Ovary (tissue), 3 donors: ENCODE data around the gene CROCC2.

Experiments used
- EP300 ChIP-seq: sonication (generic); formaldehyde crosslinking; IDR thresholded peaks from one replicate; pipeline ENCODE4 v1.6.1; 2017; ENCODE audit warnings: antibody characterized with exemption
- POLR2A ChIP-seq: fragments of 450-650 bp; IDR thresholded peaks from one replicate; pipeline ENCODE4 v1.6.1; 2017; ENCODE audit warnings: antibody characterized with exemption, mild to moderate bottlenecking, moderate library complexity
- TF ChIP-seq, protein P1 (sequence below), 3 donors: fragments of 450-650 bp in 2 of 3; fragments of 200-600 bp in 1 of 3; IDR thresholded peaks; one replicate each; pipeline versions ENCODE4 v1.5.1 to v1.8.0; 2016 to 2022; ENCODE audit warnings: antibody characterized with exemption in 3 of 3, mild to moderate bottlenecking in 1 of 3
- donor health status: DM: no; HTN: no; CAD: no.

DNA sequence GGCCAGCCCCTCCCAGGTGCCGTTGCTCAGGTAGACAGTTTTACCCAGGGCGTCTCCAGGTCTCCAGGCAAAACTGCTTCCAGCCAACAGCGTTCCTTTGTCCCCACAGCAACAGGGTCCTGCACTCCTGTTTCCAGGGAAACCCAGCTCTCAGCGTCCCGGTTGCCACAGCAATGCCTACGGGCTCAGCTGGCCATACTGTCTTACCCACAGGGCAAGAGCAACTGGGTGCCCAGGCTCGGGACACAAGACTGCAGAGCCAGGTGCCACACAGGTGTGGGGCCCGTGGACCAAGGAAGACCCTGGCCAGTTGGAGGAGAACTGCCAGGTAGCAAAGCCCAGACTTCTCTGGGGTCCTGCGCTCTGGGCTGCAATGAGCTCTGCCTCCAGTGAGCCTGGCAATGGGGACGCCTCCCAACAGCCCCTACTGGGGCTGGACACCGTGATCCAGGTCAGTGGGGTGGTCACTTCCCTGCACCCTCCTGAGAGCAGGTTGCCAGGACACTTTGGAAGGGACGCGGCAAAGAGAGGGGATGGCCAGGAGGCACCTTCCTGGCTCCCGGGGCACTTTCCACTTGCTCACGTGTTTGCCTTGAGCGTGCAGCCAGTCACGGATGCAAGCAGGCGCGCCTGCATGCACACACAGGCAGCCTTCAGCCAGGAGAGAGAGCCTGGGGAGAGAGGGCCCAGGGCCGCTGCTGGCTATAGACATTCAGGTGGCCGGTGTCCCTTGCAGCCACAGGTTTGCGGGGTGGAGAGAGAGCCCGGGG lies at the start of gene CROCC2:
- TF ChIP-seq, protein P1, sequence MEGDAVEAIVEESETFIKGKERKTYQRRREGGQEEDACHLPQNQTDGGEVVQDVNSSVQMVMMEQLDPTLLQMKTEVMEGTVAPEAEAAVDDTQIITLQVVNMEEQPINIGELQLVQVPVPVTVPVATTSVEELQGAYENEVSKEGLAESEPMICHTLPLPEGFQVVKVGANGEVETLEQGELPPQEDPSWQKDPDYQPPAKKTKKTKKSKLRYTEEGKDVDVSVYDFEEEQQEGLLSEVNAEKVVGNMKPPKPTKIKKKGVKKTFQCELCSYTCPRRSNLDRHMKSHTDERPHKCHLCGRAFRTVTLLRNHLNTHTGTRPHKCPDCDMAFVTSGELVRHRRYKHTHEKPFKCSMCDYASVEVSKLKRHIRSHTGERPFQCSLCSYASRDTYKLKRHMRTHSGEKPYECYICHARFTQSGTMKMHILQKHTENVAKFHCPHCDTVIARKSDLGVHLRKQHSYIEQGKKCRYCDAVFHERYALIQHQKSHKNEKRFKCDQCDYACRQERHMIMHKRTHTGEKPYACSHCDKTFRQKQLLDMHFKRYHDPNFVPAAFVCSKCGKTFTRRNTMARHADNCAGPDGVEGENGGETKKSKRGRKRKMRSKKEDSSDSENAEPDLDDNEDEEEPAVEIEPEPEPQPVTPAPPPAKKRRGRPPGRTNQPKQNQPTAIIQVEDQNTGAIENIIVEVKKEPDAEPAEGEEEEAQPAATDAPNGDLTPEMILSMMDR (IDR thresholded peaks at IDR 0.05) = no peak
- no peak for TF ChIP-seq EP300
- no peak for TF ChIP-seq POLR2A
